Measurements from ENCODE around the gene PCDHAC1.

PCDHAC1 gene

DNA sequence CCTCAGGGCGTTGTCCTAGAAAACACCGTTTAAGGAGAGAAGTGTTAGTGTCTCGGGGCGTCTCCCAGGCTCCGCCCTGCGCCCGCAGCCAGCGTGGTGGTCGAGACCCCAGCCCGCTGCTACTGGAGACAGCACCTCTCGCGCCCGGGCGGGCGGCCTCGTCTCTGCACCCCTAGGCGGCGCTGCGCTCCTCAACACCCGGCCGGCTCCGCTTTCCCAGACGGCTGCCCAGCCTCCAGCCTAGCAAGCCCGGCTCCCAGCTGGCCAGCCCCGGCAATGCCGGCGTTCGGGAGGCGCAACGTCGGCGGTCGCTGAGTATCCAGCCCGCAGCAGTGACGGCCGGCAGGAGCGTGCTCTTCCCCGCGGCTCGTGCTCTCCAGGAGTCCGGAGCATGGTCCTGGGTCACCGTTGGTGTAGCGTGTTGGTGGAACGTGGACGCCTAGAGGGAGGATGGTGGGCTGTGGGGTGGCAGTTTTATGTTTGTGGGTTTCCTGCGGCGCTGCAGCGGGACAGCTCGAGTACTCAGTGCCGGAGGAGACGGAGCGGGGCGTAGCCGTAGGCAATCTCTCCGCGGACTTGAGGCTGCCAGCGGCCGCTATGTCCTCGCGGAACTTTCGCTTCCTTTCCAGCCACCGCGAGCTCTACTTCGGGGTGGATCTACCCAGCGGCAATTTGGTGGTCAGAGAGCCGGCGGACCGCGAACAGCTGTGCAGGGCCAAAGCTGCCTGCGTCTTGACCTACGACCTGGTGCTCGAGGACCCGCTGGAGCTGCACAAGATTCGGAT is 536 bp downstream of the PCDHAC1 start:
- H3K36me3 ChIP-seq (ENCODE audit: control insufficient read depth in 1 of 2, insufficient read depth in 2 of 2, low read length in 2 of 2): no peaks in the 10 kb centered on the region
- H3K27ac ChIP-seq (ENCODE audit: low read depth, low read length): no peak overlapping the region
- H3K9me3 ChIP-seq (ENCODE audit: control insufficient read depth in 1 of 2, low read length in 2 of 2): peaks cover 3 to 8% of the 10 kb centered on the region in 2 donors
- H3K4me1 ChIP-seq (ENCODE audit: control insufficient read depth in 1 of 2, insufficient read depth in 2 of 2, low read length in 2 of 2): no peaks in the 10 kb centered on the region
- H3K4me3 ChIP-seq (ENCODE audit: low read depth in 1 of 2, low read length in 2 of 2): peak overlapping the region; percentile 32 to 60
- peak overlapping the region in 1 of 2 donors; percentile 21 for H3K9ac ChIP-seq (ENCODE audit: low read depth in 1 of 2, low read length in 2 of 2)
- H3K27me3 ChIP-seq (ENCODE audit: control insufficient read depth in 1 of 2, insufficient read depth in 2 of 2, low read length in 2 of 2): peaks cover 7% of the 10 kb centered on the region in 2 donors

DNA sequence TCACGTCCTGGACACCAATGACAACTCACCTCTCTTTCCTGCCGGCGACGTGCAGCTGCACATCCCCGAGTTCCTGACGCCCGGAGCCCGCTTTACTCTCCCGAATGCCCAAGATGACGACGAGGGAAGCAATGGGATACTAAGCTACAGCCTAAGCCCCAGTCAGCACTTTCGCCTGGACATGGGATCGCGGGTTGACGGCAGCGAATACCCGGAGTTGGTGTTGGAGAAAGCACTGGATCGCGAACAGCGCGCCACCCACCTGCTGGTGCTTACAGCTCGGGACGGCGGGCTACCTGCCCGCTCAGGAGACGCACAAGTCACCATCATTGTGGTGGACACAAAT is 1.1 kb downstream of the PCDHAC1 start:
- Histone ChIP-seq H3K9ac (ENCODE audit: low read depth in 1 of 2, low read length in 2 of 2) (peak overlapping the region in 1 of 2 donors; percentile 21), H3K27ac (ENCODE audit: low read depth, low read length) (no peak overlapping the region), H3K27me3 (ENCODE audit: control insufficient read depth in 1 of 2, insufficient read depth in 2 of 2, low read length in 2 of 2) (peaks cover 7% of the 10 kb centered on the region in 2 donors)

DNA sequence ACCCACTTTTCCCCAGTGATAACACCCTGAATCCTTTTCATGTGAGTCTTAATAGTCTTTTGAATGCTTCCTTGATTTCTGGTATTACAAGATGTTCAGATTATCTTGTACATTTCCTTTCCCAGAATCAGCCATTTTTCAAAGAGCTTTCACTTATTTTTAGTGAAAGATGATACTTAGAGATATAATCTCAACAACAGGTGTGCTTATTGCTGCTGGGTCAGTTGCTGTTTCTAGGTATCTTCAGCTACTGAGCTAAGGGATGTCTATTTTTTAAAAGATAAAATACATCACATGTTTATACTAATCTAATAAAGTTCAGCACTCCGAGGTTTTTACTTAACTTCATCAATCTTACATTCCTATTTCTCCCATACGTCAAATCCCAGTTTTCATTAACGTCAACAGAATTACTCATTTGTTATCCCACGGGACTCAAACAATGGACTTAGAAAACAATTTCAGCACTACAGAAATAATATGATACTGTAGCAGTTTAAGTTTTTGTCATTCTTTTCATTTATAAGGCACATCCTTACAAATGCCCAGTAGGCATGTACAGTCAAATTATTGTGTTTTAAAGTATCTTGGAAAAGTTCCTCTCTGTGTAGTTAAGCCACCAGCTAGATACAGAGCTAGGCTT is 9.0 kb downstream of the PCDHAC1 start:
- Histone ChIP-seq H3K4me3 (ENCODE audit: low read depth in 1 of 2, low read length in 2 of 2) (no peak overlapping the region), H3K36me3 (ENCODE audit: control insufficient read depth in 1 of 2, insufficient read depth in 2 of 2, low read length in 2 of 2) (no peaks in the 10 kb centered on the region), H3K27me3 (ENCODE audit: control insufficient read depth in 1 of 2, insufficient read depth in 2 of 2, low read length in 2 of 2) (no peaks in the 10 kb centered on the region), H3K4me1 (ENCODE audit: control insufficient read depth in 1 of 2, insufficient read depth in 2 of 2, low read length in 2 of 2) (no peaks in the 10 kb centered on the region), H3K9ac (ENCODE audit: low read depth in 1 of 2, low read length in 2 of 2) (no peak overlapping the region), H3K9me3 (ENCODE audit: control insufficient read depth in 1 of 2, low read length in 2 of 2) (no peaks in the 10 kb centered on the region), H3K27ac (ENCODE audit: low read depth, low read length) (no peak overlapping the region)

More for the DNA sequence above, 1.1 kb downstream of the PCDHAC1 start:
- H3K9me3 ChIP-seq (ENCODE audit: control insufficient read depth in 1 of 2, low read length in 2 of 2): peaks cover 3 to 8% of the 10 kb centered on the region in 2 donors
- peak overlapping the region; percentile 32 to 60 for H3K4me3 ChIP-seq (ENCODE audit: low read depth in 1 of 2, low read length in 2 of 2)
- no peaks in the 10 kb centered on the region for H3K36me3 ChIP-seq (ENCODE audit: control insufficient read depth in 1 of 2, insufficient read depth in 2 of 2, low read length in 2 of 2)
- no peaks in the 10 kb centered on the region for H3K4me1 ChIP-seq (ENCODE audit: control insufficient read depth in 1 of 2, insufficient read depth in 2 of 2, low read length in 2 of 2)

DNA sequence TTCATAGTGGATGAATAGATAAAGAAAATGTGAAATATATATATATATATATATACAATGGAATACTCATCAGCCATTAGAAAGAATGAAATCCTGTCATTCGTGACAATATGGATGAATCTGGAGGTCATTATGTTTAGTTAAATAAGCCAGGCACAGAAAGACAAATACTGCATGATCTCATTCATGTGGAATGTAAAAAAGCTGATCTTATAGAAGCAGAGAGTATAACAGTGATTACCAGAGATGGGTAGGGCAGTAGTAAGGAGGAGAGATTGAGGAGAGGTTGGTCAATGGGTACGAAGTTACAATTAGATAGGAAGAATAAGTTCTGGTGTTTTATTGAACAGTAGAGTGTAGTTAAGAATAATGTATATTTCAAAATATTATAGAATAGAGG is 20.5 kb downstream of the PCDHAC1 start:
- no peaks in the 10 kb centered on the region for H3K4me1 ChIP-seq (ENCODE audit: control insufficient read depth in 1 of 2, insufficient read depth in 2 of 2, low read length in 2 of 2)
- no peak overlapping the region for H3K9ac ChIP-seq (ENCODE audit: low read depth in 1 of 2, low read length in 2 of 2)
- H3K27ac ChIP-seq (ENCODE audit: low read depth, low read length): no peak overlapping the region
- no peaks in the 10 kb centered on the region for H3K36me3 ChIP-seq (ENCODE audit: control insufficient read depth in 1 of 2, insufficient read depth in 2 of 2, low read length in 2 of 2)
- H3K9me3 ChIP-seq (ENCODE audit: control insufficient read depth in 1 of 2, low read length in 2 of 2): peaks cover 2 to 5% of the 10 kb centered on the region in 2 donors
- no peaks in the 10 kb centered on the region for H3K27me3 ChIP-seq (ENCODE audit: control insufficient read depth in 1 of 2, insufficient read depth in 2 of 2, low read length in 2 of 2)
- no peak overlapping the region for H3K4me3 ChIP-seq (ENCODE audit: low read depth in 1 of 2, low read length in 2 of 2)

DNA sequence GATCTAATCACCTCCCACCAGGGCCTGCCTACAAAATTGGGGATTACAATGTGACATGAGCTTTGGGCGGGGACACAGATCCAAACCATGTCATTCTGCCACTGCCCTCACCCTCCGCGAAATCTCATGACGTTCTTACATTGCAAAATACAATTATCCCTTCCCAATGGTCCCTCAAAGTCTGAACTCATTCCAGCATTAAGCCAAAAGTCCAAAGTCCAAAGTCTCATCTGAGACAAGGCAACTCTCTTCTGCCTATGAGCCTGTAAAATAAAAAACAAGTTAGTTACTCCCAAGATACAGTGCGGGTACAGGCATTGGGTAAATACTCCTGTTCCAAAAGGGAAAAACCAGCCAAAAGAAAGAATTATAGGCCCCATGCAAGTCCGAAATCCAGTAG is 25.5 kb downstream of the PCDHAC1 start:
- no peaks in the 10 kb centered on the region for H3K4me1 ChIP-seq (ENCODE audit: control insufficient read depth in 1 of 2, insufficient read depth in 2 of 2, low read length in 2 of 2)
- peaks cover 0 to 5% of the 10 kb centered on the region in 2 donors for H3K9me3 ChIP-seq (ENCODE audit: control insufficient read depth in 1 of 2, low read length in 2 of 2)
- no peak overlapping the region for H3K27ac ChIP-seq (ENCODE audit: low read depth, low read length)
- H3K4me3 ChIP-seq (ENCODE audit: low read depth in 1 of 2, low read length in 2 of 2): no peak overlapping the region
- H3K27me3 ChIP-seq (ENCODE audit: control insufficient read depth in 1 of 2, insufficient read depth in 2 of 2, low read length in 2 of 2): no peaks in the 10 kb centered on the region
- no peaks in the 10 kb centered on the region for H3K36me3 ChIP-seq (ENCODE audit: control insufficient read depth in 1 of 2, insufficient read depth in 2 of 2, low read length in 2 of 2)
- H3K9ac ChIP-seq (ENCODE audit: low read depth in 1 of 2, low read length in 2 of 2): no peak overlapping the region

DNA sequence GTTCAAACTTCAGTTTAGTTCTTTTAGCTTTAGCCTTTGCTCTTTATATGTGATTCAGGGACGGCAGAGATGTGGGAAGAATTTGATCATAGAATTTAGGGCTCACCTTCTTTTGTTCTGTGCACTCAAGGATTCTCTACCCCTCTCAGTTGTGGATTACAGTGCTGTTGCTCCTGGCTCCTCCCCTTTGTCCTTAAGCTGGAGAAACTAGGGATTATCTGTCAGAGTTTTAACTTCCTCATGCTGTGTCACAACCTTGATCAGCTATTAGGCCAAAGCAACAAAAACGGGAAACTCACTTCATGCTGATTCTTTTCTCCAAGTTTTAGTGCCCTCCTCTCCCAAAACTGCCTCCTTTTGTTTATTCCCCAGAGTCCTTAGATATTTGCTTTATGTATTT is 27.1 kb downstream of the PCDHAC1 start:
- Histone ChIP-seq H3K9me3 (ENCODE audit: control insufficient read depth in 1 of 2, low read length in 2 of 2) (peaks cover 0 to 5% of the 10 kb centered on the region in 2 donors), H3K27me3 (ENCODE audit: control insufficient read depth in 1 of 2, insufficient read depth in 2 of 2, low read length in 2 of 2) (no peaks in the 10 kb centered on the region), H3K4me1 (ENCODE audit: control insufficient read depth in 1 of 2, insufficient read depth in 2 of 2, low read length in 2 of 2) (no peaks in the 10 kb centered on the region), H3K36me3 (ENCODE audit: control insufficient read depth in 1 of 2, insufficient read depth in 2 of 2, low read length in 2 of 2) (no peaks in the 10 kb centered on the region), H3K9ac (ENCODE audit: low read depth in 1 of 2, low read length in 2 of 2) (no peak overlapping the region), H3K4me3 (ENCODE audit: low read depth in 1 of 2, low read length in 2 of 2) (no peak overlapping the region), H3K27ac (ENCODE audit: low read depth, low read length) (no peak overlapping the region)

DNA sequence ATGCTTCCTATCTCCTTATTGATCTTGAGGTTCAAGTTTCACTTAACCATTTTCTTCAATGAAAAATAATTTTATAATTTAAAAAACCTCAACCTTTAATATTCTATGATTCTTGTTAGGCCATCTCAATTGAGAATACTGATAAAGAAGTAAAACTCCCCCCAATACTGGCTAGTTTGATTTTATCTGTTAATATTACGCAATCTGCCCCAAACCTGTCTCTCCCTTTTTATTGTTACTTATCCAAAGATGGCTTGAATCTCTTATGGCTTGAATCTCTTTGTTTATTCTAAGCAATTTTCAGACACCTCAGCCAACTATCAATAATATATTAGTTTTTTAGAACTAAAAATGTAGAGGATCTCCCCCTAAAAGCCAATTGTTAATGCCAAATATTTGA is 36.1 kb downstream of the PCDHAC1 start:
- no peaks in the 10 kb centered on the region for H3K4me1 ChIP-seq (ENCODE audit: control insufficient read depth in 1 of 2, insufficient read depth in 2 of 2, low read length in 2 of 2)
- H3K27me3 ChIP-seq (ENCODE audit: control insufficient read depth in 1 of 2, insufficient read depth in 2 of 2, low read length in 2 of 2): no peaks in the 10 kb centered on the region
- no peak overlapping the region for H3K4me3 ChIP-seq (ENCODE audit: low read depth in 1 of 2, low read length in 2 of 2)
- no peak overlapping the region for H3K9ac ChIP-seq (ENCODE audit: low read depth in 1 of 2, low read length in 2 of 2)
- H3K27ac ChIP-seq (ENCODE audit: low read depth, low read length): no peak overlapping the region
- H3K36me3 ChIP-seq (ENCODE audit: control insufficient read depth in 1 of 2, insufficient read depth in 2 of 2, low read length in 2 of 2): no peaks in the 10 kb centered on the region
- H3K9me3 ChIP-seq (ENCODE audit: control insufficient read depth in 1 of 2, low read length in 2 of 2): peaks cover 0 to under 1% of the 10 kb centered on the region in 2 donors

DNA sequence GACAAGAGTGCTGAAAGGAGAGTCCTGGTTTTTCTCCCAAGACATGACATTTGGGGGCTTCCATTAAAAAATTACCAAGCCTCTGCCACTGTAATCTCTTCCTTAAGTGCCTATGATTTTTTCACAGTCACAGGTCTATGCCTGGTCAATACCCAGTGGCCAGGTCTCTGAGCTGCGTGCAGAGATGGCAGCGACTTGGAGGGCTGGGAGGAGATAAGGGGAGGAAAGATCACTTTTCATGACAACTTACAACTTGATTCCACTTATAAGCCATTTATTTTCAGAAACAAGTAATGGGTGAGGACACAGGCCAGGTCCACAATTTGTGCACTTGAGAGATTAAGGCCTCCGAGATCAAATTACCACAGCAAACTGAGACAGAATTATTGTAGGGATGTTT is 38.3 kb downstream of the PCDHAC1 start:
- H3K4me1 ChIP-seq (ENCODE audit: control insufficient read depth in 1 of 2, insufficient read depth in 2 of 2, low read length in 2 of 2): no peaks in the 10 kb centered on the region
- no peaks in the 10 kb centered on the region for H3K36me3 ChIP-seq (ENCODE audit: control insufficient read depth in 1 of 2, insufficient read depth in 2 of 2, low read length in 2 of 2)
- H3K27ac ChIP-seq (ENCODE audit: low read depth, low read length): no peak overlapping the region
- no peaks in the 10 kb centered on the region for H3K27me3 ChIP-seq (ENCODE audit: control insufficient read depth in 1 of 2, insufficient read depth in 2 of 2, low read length in 2 of 2)
- no peak overlapping the region for H3K4me3 ChIP-seq (ENCODE audit: low read depth in 1 of 2, low read length in 2 of 2)
- H3K9me3 ChIP-seq (ENCODE audit: control insufficient read depth in 1 of 2, low read length in 2 of 2): peaks cover 0 to 4% of the 10 kb centered on the region in 2 donors
- H3K9ac ChIP-seq (ENCODE audit: low read depth in 1 of 2, low read length in 2 of 2): no peak overlapping the region

DNA sequence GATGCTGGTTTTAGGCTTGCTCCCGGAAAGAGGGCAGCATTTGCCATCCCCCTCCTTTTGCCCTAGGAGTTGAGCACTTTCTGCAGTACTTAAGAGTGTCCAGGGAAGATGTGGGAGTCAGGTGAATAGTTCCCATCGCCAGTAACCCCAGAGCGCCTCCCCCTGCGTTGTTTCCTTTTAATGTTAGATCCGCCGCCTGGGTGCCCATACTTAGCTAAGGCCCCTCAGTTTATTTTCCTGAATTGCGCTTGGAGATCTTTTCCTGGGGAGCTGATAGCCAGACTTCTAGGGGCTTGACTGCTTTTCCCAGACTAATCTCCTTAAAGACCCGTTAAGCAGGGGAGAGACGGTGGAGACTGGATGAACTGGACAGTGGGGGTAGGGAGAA is 39.8 kb downstream of the PCDHAC1 start:
- H3K9me3 ChIP-seq (ENCODE audit: control insufficient read depth in 1 of 2, low read length in 2 of 2): peaks cover 0 to 4% of the 10 kb centered on the region in 2 donors
- H3K9ac ChIP-seq (ENCODE audit: low read depth in 1 of 2, low read length in 2 of 2): no peak overlapping the region
- H3K27ac ChIP-seq (ENCODE audit: low read depth, low read length): no peak overlapping the region
- no peaks in the 10 kb centered on the region for H3K4me1 ChIP-seq (ENCODE audit: control insufficient read depth in 1 of 2, insufficient read depth in 2 of 2, low read length in 2 of 2)
- H3K4me3 ChIP-seq (ENCODE audit: low read depth in 1 of 2, low read length in 2 of 2): peak overlapping the region; percentile 49 to 50
- no peaks in the 10 kb centered on the region for H3K36me3 ChIP-seq (ENCODE audit: control insufficient read depth in 1 of 2, insufficient read depth in 2 of 2, low read length in 2 of 2)
- H3K27me3 ChIP-seq (ENCODE audit: control insufficient read depth in 1 of 2, insufficient read depth in 2 of 2, low read length in 2 of 2): no peaks in the 10 kb centered on the region

DNA sequence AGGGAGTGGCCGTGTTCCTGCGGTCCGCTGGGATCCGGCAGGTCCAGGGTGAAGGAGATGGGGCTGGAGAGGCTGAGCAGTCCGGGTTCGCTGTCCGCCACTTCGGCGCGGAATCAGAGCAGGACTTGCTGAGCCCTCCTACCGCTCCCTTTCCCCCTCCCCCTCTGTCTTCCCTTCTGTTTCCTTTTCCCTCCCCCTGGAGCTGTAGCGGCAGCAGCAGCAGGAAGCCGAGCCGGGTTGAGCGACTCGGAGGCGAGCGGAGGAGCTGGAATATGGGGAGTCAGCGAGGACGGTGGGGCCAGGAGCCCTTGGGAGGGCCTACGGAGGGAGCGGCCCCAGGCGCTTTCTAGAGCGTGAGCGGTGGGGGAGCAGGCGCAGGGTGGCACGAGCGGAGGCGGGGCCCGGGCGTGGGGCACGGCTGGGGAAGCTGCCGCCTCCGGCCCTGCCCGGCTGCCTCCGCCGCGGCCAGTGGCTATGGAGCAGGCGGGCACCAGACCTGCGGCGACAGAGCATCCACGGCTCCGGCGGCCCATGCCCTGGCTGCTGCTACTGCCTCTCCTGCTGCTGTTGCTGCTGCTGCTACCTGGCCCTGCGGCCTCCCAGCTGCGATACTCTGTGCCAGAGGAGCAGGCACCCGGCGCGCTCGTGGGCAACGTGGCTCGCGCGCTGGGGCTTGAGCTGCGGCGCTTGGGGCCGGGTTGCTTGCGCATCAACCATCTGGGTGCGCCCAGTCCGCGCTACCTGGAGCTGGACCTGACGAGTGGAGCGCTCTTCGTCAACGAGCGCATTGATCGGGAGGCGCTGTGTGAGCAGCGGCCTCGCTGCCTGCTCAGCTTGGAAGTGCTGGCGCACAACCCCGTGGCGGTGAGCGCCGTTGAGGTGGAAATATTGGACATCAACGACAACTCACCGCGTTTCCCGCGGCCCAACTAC is 40.5 kb downstream of the PCDHAC1 start, which contains the start of gene PCDHAC2:
TSS of gene PCDHAC2 (plus strand) at position 184 of the 933 bp plus-strand sequence. CDS start at position 475, 291 bp downstream.
- H3K27me3 ChIP-seq (ENCODE audit: control insufficient read depth in 1 of 2, insufficient read depth in 2 of 2, low read length in 2 of 2): no peaks in the 10 kb centered on the region
- H3K9ac ChIP-seq (ENCODE audit: low read depth in 1 of 2, low read length in 2 of 2): no peak within 1 kb of the TSS
- peaks cover 0 to 4% of the 10 kb centered on the region in 2 donors for H3K9me3 ChIP-seq (ENCODE audit: control insufficient read depth in 1 of 2, low read length in 2 of 2)
- H3K4me1 ChIP-seq (ENCODE audit: control insufficient read depth in 1 of 2, insufficient read depth in 2 of 2, low read length in 2 of 2): no peaks in the 10 kb centered on the region
- H3K4me3 ChIP-seq (ENCODE audit: low read depth in 1 of 2, low read length in 2 of 2): peak within 1 kb of the TSS; percentile 49 to 50
- H3K27ac ChIP-seq (ENCODE audit: low read depth, low read length): no peak within 1 kb of the TSS
- H3K36me3 ChIP-seq (ENCODE audit: control insufficient read depth in 1 of 2, insufficient read depth in 2 of 2, low read length in 2 of 2): no peaks in the 10 kb centered on the region

Measured in duodenal mucosa (tissue), 2 donors.